ENCODE measurements around the gene TNFSF15. TPM values are rescaled to one million over a fixed set of nuclear protein-coding genes. Genes with fewer than 3 reads are reported as not detected.

The TNFSF15 gene
- total and polyA plus RNA-seq, 2 of the 4 experiments (the other 2 are of a cell fraction): 0.03 to 0.18 TPM

GRCh38 chr9:114834386-114834785, 28.5 kb upstream of the TNFSF15 start:
- H4K5ac ChIP-seq (ENCODE audit: low read depth, low read length): no peak overlapping the region
- H3K56ac ChIP-seq (ENCODE audit: extremely low read depth, insufficient read depth, low read length): no peak overlapping the region
- H4K20me1 ChIP-seq (ENCODE audit: insufficient read depth, low read length): no peaks in the 10 kb centered on the region
- H3K23ac ChIP-seq (ENCODE audit: low read depth, low read length): no peak overlapping the region
- peaks cover 20% of the 10 kb centered on the region for H3K27me3 ChIP-seq (ENCODE audit: control insufficient read depth, insufficient read depth, low read length)
- no peaks in the 10 kb centered on the region; the same call in 1 of the 2 replicates for H3K4me1 ChIP-seq (ENCODE audit: control insufficient read depth, insufficient read depth, low read length)
- no peak overlapping the region for H2AK5ac ChIP-seq (ENCODE audit: low read depth, low read length)
- H2BK15ac ChIP-seq (ENCODE audit: low read depth, low read length): no peak overlapping the region
- H3K4me2 ChIP-seq (ENCODE audit: low read depth, low read length): no peak overlapping the region
- ChIA-PET POLR2A (ENCODE audit: unreplicated experiment) (no interaction called here), CTCF (no interaction called here)
- BruUV-seq (replicated peaks): no TSS peak
- H3K27ac ChIP-seq (ENCODE audit: insufficient read depth, low read length): no peak overlapping the region
- no peaks in the 10 kb centered on the region for H3K79me1 ChIP-seq (ENCODE audit: low read depth in 1 of 2, low read length in 2 of 2)
- H3K4me3 ChIP-seq (ENCODE audit: insufficient read depth, low read depth, low read length): no peak overlapping the region
- no peak overlapping the region for H2AFZ ChIP-seq (replicated peaks; ENCODE audit: low read length, poor library complexity)
- H2BK20ac ChIP-seq (ENCODE audit: low read depth, low read length): no peak overlapping the region
- H2BK120ac ChIP-seq (ENCODE audit: low read depth, low read length): no peak overlapping the region
- intact Hi-C loops (cut with micrococcal nuclease) (no loop called here), dilution Hi-C loops (cut with HindIII; ENCODE audit: low sequenced_read_pairs, unreplicated experiment) (no loop called here), in situ Hi-C loops (cut with MboI; ENCODE audit: low sequenced_read_pairs) (no loop called here)
- no peak overlapping the region for H2BK5ac ChIP-seq (ENCODE audit: low read depth, low read length, poor library complexity, severe bottlenecking)
- H3K36me3 ChIP-seq (ENCODE audit: control insufficient read depth, insufficient read depth, low read length): no peaks in the 10 kb centered on the region
- H3K9me3 ChIP-seq (ENCODE audit: control insufficient read depth, insufficient read depth, low read length): peaks cover 6% of the 10 kb centered on the region; the same call in 1 of the 2 replicates
- ATAC-seq (ENCODE audit: low read depth): peak; percentile 32; the same call in 1 of the 2 replicates
- H3K14ac ChIP-seq (replicated peaks; ENCODE audit: low read depth, low read length): no peak overlapping the region
- no peak overlapping the region for H2AK9ac ChIP-seq (replicated peaks; ENCODE audit: low read depth, low read length, poor library complexity)
- H3K9me1 ChIP-seq (ENCODE audit: insufficient read depth, low read length): no peaks in the 10 kb centered on the region
- no peak overlapping the region for H3K4ac ChIP-seq (ENCODE audit: low read depth, low read length)
- no peak overlapping the region for H4K91ac ChIP-seq (ENCODE audit: insufficient read depth, low read depth, low read length)
- no peak overlapping the region for H3K9ac ChIP-seq (ENCODE audit: low read depth, low read length)
- TF ChIP-seq NFE2L2 (IDR thresholded peaks at IDR 0.05; ENCODE audit: low read depth, low read length) (no peak), SMC3 (IDR thresholded peaks at IDR 0.05; ENCODE audit: low read depth, low read length) (no peak), CEBPB (IDR thresholded peaks at IDR 0.05; ENCODE audit: low read depth, low read length) (no peak), CHD1 (IDR thresholded peaks at IDR 0.05; ENCODE audit: low read depth, low read length) (no peak), MAFK (IDR thresholded peaks at IDR 0.05; ENCODE audit: low read depth, low read length) (no peak), RAD21 (IDR thresholded peaks at IDR 0.05; ENCODE audit: low read length) (no peak), ELK1 (IDR thresholded peaks at IDR 0.05; ENCODE audit: borderline replicate concordance, low read depth, low read length) (no peak), POLR2A (IDR thresholded peaks at IDR 0.05; ENCODE audit: low read depth, low read length) (no peak), MAZ (IDR thresholded peaks at IDR 0.05; ENCODE audit: borderline replicate concordance, low read depth, low read length) (no peak), RFX5 (IDR thresholded peaks at IDR 0.05; ENCODE audit: low read depth, low read length) (no peak)
- TF ChIP-seq, protein P1, sequence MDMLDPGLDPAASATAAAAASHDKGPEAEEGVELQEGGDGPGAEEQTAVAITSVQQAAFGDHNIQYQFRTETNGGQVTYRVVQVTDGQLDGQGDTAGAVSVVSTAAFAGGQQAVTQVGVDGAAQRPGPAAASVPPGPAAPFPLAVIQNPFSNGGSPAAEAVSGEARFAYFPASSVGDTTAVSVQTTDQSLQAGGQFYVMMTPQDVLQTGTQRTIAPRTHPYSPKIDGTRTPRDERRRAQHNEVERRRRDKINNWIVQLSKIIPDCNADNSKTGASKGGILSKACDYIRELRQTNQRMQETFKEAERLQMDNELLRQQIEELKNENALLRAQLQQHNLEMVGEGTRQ (IDR thresholded peaks at IDR 0.05; ENCODE audit: low read depth, low read length): no peak
- no peak overlapping the region for H3K18ac ChIP-seq (ENCODE audit: low read depth, low read length)
- H4K8ac ChIP-seq (ENCODE audit: low read depth in 2 of 2, low read length in 2 of 2): no peak overlapping the region
- no peak for DNase-seq

Data from IMR-90 (cell line).